HCT116 (cell line): ENCODE results near the gene TTC12. TPM values are rescaled to one million over a fixed set of nuclear protein-coding genes. Genes with fewer than 3 reads are reported as not detected.

ENCODE experiments used
- ATAC-seq: fragments of 200-7000 bp; cut with Tn5 transposase; 2 replicates; pipeline ENCODE4 v1.9.1; 2020; ENCODE audit warnings: mild to moderate bottlenecking, moderate library complexity
- BruUV-seq: library from RNA; stranded (reverse); fragments of 400-500 nt; replicated peaks from 2 replicates; lab custom pipeline; 2021; lab: Mats Ljungman, UMichigan
- CTCF ChIA-PET: fragments of 300-600 bp; sonication (Branson Sonifier 250); formaldehyde crosslinking; loops from one replicate; lab custom pipeline; 2021; ENCODE audit warnings: antibody characterized with exemption; lab: Charles Lee
- POLR2A ChIA-PET: fragments of 300-600, 350-600 bp; sonication (Branson Sonifier 250); formaldehyde crosslinking; loops from one replicate; lab custom pipeline; 2021; ENCODE audit warnings: antibody characterized with exemption; lab: Charles Lee
- RAD21 ChIA-PET, 2 experiments: fragments of 300-600 bp; sonication (Branson Sonifier 250); formaldehyde crosslinking; loops; one replicate each; lab custom pipeline; 2023; ENCODE audit warnings: low total read pairs in 2 of 2; ENCODE audit not compliant: uncharacterized antibody in 2 of 2, unreplicated experiment in 2 of 2, low non-redundant PET in 1 of 2; lab: Charles Lee
- DNase-seq: peaks from one replicate; pipeline ENCODE4 v3.0.0-alpha.2; 2010; ENCODE audit warnings: low read depth, low spot score
- H2AFZ ChIP-seq: fragments of 200-600 bp; shearing (Covaris generic), sonication (generic); 2 replicates; pipeline ENCODE4 v1.6.1; 2017; ENCODE audit warnings: low read depth, mixed run types, mixed read lengths, antibody characterized with exemption, low read length; ENCODE audit not compliant: poor library complexity, severe bottlenecking
- H3K27ac ChIP-seq: 2 replicates; pipeline ENCODE4 v1.5.1; 2012; ENCODE audit warnings: low read depth, low read length
- H3K27me3 ChIP-seq: fragments of 200-600 bp; sonication (generic); 2 replicates; pipeline ENCODE4 v1.6.1; 2016; ENCODE audit warnings: mixed run types, low read length, mixed read lengths; ENCODE audit not compliant: insufficient read depth
- H3K36me3 ChIP-seq, 2 experiments: fragments of 200-500 bp in 1 of 2; fragments of 200-600 bp in 1 of 2; sonication (Bioruptor generic) in 1 of 2; sonication (generic) in 1 of 2; 2 replicates each; pipeline versions ENCODE4 v1.5.1 to v1.6.1; 2014 to 2016; ENCODE audit warnings: low read length in 2 of 2, inconsistent platforms in 1 of 2, mixed read lengths in 1 of 2, mixed run types in 1 of 2; ENCODE audit not compliant: insufficient read depth in 2 of 2, control insufficient read depth in 1 of 2
- H3K4me1 ChIP-seq, 2 experiments: fragments of 200-600 bp in 1 of 2; sonication (generic) in 1 of 2; 2 replicates each; pipeline versions ENCODE4 v1.5.1 to v1.6.1; 2012 to 2017; ENCODE audit warnings: low read length in 2 of 2, inconsistent platforms in 1 of 2, mild to moderate bottlenecking in 1 of 2, mixed read lengths in 1 of 2, mixed run types in 1 of 2, moderate library complexity in 1 of 2; ENCODE audit not compliant: insufficient read depth in 2 of 2, control insufficient read depth in 1 of 2
- H3K4me2 ChIP-seq: fragments of 200-600 bp; sonication (generic); 2 replicates; pipeline ENCODE4 v1.6.1; 2017; ENCODE audit warnings: mixed run types, low read length, mixed read lengths
- H3K4me3 ChIP-seq, 2 experiments: fragments of 200-600 bp in 1 of 2; sonication (generic) in 1 of 2; replicated peaks in 1 of 2; 2 replicates each; pipeline ENCODE4 v1.5.1; 2011 to 2016; ENCODE audit warnings: low read length in 2 of 2, control low read depth in 1 of 2, low read depth in 1 of 2, mild to moderate bottlenecking in 1 of 2, mixed read lengths in 1 of 2, mixed run types in 1 of 2
- H3K79me2 ChIP-seq: fragments of 200-600 bp; sonication (generic); 2 replicates; pipeline ENCODE4 v1.6.1; 2017; ENCODE audit warnings: mild to moderate bottlenecking, mixed run types, low read length, moderate library complexity, mixed read lengths; ENCODE audit not compliant: insufficient read depth
- H3K9ac ChIP-seq: fragments of 200-600 bp; sonication (generic); 2 replicates; pipeline ENCODE4 v1.6.1; 2016; ENCODE audit warnings: low read length, mixed read lengths
- H3K9me2 ChIP-seq: fragments of 200-600 bp; sonication (generic), shearing (Covaris generic); 2 replicates; pipeline ENCODE4 v1.6.1; 2017; ENCODE audit warnings: mixed run types, mild to moderate bottlenecking, moderate library complexity; ENCODE audit not compliant: insufficient read depth
- H3K9me3 ChIP-seq, 2 experiments: fragments of 200-500 bp in 1 of 2; fragments of 200-600 bp in 1 of 2; sonication (Bioruptor generic) in 1 of 2; sonication (generic) in 1 of 2; 2 replicates each; pipeline ENCODE4 v1.6.1; 2014 to 2017; ENCODE audit warnings: low read length in 2 of 2, mixed read lengths in 2 of 2, inconsistent platforms in 1 of 2, low read depth in 1 of 2, mild to moderate bottlenecking in 1 of 2, mixed run types in 1 of 2, moderate library complexity in 1 of 2; ENCODE audit not compliant: control insufficient read depth in 1 of 2, insufficient read depth in 1 of 2
- H4K20me1 ChIP-seq: fragments of 200-600 bp; sonication (generic), shearing (Covaris generic); 2 replicates; pipeline ENCODE4 v1.6.1; 2017; ENCODE audit warnings: mixed run types, mild to moderate bottlenecking, moderate library complexity; ENCODE audit not compliant: insufficient read depth
- CEBPB ChIP-seq: IDR thresholded peaks from 2 replicates; pipeline ENCODE4 v1.6.1; 2012; ENCODE audit warnings: low read depth
- CTCF ChIP-seq, 3 experiments: fragments of 200-600 bp in 1 of 3; sonication (generic) in 1 of 3; IDR thresholded peaks in 2 of 3; conservative IDR thresholded peaks in 1 of 3; 2 replicates each; pipeline ENCODE4 v1.5.1; 2012 to 2017; ENCODE audit warnings: low read depth in 2 of 3, low read length in 2 of 3, antibody characterized with exemption in 1 of 3, borderline replicate concordance in 1 of 3, control low read depth in 1 of 3, mild to moderate bottlenecking in 1 of 3, mixed read lengths in 1 of 3, mixed run types in 1 of 3, moderate library complexity in 1 of 3; ENCODE audit not compliant: insufficient read depth in 1 of 3
- ELF1 ChIP-seq: IDR thresholded peaks from 2 replicates; pipeline ENCODE4 v1.6.1; 2012; ENCODE audit warnings: low read depth, borderline replicate concordance
- EZH2phosphoT487 ChIP-seq: fragments of 200-600 bp; IDR thresholded peaks from 2 replicates; pipeline ENCODE4 v1.6.1; 2018; ENCODE audit warnings: antibody characterized with exemption, borderline replicate concordance
- FOSL1 ChIP-seq: IDR thresholded peaks from 2 replicates; pipeline ENCODE4 v1.6.1; 2012; ENCODE audit warnings: low read depth
- POLR2A ChIP-seq: IDR thresholded peaks from 2 replicates; pipeline ENCODE4 v1.7.0; 2011; ENCODE audit warnings: borderline replicate concordance; ENCODE audit not compliant: insufficient read depth, insufficient read length; ENCODE audit errors: extremely low read depth
- POLR2AphosphoS5 ChIP-seq: IDR thresholded peaks from 2 replicates; pipeline ENCODE4 v1.6.1; 2011; ENCODE audit warnings: mild to moderate bottlenecking, low read depth, low read length, moderate library complexity
- RAD21 ChIP-seq: IDR thresholded peaks from 2 replicates; pipeline ENCODE4 v1.6.1; 2012; ENCODE audit warnings: low read depth, mild to moderate bottlenecking
- SIN3A ChIP-seq: IDR thresholded peaks from 2 replicates; pipeline ENCODE4 v1.6.1; 2012; ENCODE audit warnings: low read depth
- SP1 ChIP-seq: IDR thresholded peaks from 2 replicates; pipeline ENCODE4 v1.6.1; 2012; ENCODE audit warnings: low read depth
- SRF ChIP-seq: IDR thresholded peaks from 2 replicates; pipeline ENCODE4 v1.6.1; 2012; ENCODE audit warnings: low read depth
- TCF7L2 ChIP-seq: IDR thresholded peaks from 2 replicates; pipeline ENCODE4 v1.7.0; 2011; ENCODE audit warnings: borderline replicate concordance, inconsistent platforms; ENCODE audit not compliant: insufficient read depth, insufficient read length; ENCODE audit errors: extremely low read depth
- YY1 ChIP-seq: IDR thresholded peaks from 2 replicates; pipeline ENCODE4 v1.6.1; 2011; ENCODE audit warnings: low read length, low read depth, moderate library complexity, mild to moderate bottlenecking; ENCODE audit not compliant: insufficient replicate concordance; ENCODE audit errors: extremely low read depth
- ZBTB33 ChIP-seq: IDR thresholded peaks from 2 replicates; pipeline ENCODE4 v1.6.1; 2011; ENCODE audit warnings: mild to moderate bottlenecking, low read length, moderate library complexity; ENCODE audit not compliant: insufficient replicate concordance; ENCODE audit errors: extremely low read depth
- ZFX ChIP-seq: fragments of 450-650 bp; IDR thresholded peaks from 2 replicates; pipeline ENCODE4 v1.6.1; 2017
- intact Hi-C: fragments of 100-400 bp; cut with micrococcal nuclease; formaldehyde crosslinking; loops from 2 replicates; pipeline ENCODE4 v1.10.0; 2022
- total RNA-seq: library from RNA; stranded (reverse); gene quantifications from one replicate; pipeline ENCODE4 v1.2.1, GENCODE V29; 2021; ENCODE audit not compliant: unreplicated experiment
- TF ChIP-seq, protein P1 (sequence below): IDR thresholded peaks from 2 replicates; pipeline ENCODE4 v1.6.1; 2012; ENCODE audit warnings: low read depth
- TF ChIP-seq, protein P2 (sequence below): IDR thresholded peaks from 2 replicates; pipeline ENCODE4 v1.6.1; 2012

Gene TTC12
- total RNA-seq, 1 experiment from 2014 or later = 12.6 TPM

DNA sequence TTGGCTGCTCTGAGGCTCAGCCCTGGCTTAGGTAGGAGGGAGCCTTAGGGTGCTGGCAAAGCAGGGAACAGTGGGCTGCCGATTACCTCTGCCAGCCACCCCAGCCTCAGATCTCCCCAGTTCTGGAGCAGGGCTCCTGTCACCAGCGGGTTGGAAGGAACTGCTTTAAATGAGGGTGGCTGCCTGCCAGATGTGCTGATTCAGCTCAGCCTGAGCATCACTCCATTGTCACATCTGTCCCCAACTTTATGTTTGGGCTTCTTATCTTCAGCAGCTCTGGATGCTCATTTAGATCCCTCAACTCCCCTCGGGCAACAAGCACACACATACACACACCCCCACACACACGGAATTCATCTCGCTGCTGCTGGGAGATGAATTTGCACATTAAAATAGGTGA is 56.3 kb downstream of the TTC12 start:
- H3K9ac ChIP-seq = no peak overlapping the region
- TF ChIP-seq ELF1 (no peak), EZH2phosphoT487 (no peak), RAD21 (no peak), SP1 (no peak), ZBTB33 (no peak), FOSL1 (no peak), CEBPB (no peak), CTCF (IDR thresholded peaks at IDR 0.05 in 2 of 3, conservative IDR thresholded peaks at IDR 0.05 in 1 of 3; ENCODE audit: borderline replicate concordance in 1 of 3, insufficient read depth in 1 of 3, low read depth in 2 of 3, low read length in 2 of 3) (no peak), SRF (no peak), POLR2AphosphoS5 (no peak), ZFX (no peak), YY1 (no peak), POLR2A (no peak), TCF7L2 (no peak), SIN3A (no peak)
- TF ChIP-seq, protein P1, sequence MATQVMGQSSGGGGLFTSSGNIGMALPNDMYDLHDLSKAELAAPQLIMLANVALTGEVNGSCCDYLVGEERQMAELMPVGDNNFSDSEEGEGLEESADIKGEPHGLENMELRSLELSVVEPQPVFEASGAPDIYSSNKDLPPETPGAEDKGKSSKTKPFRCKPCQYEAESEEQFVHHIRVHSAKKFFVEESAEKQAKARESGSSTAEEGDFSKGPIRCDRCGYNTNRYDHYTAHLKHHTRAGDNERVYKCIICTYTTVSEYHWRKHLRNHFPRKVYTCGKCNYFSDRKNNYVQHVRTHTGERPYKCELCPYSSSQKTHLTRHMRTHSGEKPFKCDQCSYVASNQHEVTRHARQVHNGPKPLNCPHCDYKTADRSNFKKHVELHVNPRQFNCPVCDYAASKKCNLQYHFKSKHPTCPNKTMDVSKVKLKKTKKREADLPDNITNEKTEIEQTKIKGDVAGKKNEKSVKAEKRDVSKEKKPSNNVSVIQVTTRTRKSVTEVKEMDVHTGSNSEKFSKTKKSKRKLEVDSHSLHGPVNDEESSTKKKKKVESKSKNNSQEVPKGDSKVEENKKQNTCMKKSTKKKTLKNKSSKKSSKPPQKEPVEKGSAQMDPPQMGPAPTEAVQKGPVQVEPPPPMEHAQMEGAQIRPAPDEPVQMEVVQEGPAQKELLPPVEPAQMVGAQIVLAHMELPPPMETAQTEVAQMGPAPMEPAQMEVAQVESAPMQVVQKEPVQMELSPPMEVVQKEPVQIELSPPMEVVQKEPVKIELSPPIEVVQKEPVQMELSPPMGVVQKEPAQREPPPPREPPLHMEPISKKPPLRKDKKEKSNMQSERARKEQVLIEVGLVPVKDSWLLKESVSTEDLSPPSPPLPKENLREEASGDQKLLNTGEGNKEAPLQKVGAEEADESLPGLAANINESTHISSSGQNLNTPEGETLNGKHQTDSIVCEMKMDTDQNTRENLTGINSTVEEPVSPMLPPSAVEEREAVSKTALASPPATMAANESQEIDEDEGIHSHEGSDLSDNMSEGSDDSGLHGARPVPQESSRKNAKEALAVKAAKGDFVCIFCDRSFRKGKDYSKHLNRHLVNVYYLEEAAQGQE = no peak
- TF ChIP-seq, protein P2, sequence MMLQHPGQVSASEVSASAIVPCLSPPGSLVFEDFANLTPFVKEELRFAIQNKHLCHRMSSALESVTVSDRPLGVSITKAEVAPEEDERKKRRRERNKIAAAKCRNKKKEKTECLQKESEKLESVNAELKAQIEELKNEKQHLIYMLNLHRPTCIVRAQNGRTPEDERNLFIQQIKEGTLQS = no peak
- ChIA-PET POLR2A (no interaction called here), RAD21 (no interaction called here), CTCF (no interaction called here)
- no peaks in the 10 kb centered on the region for H3K9me3 ChIP-seq
- H3K36me3 ChIP-seq = no peaks in the 10 kb centered on the region
- no peaks in the 10 kb centered on the region for H3K27me3 ChIP-seq
- intact Hi-C loops = no loop called here
- no peak overlapping the region for H3K4me2 ChIP-seq
- peaks cover 0 to 5% of the 10 kb centered on the region in 2 experiments; a peak in 1 of 4 replicates for H3K4me1 ChIP-seq
- H3K4me3 ChIP-seq = no peak overlapping the region
- DNase-seq (no peak), ATAC-seq (no peak)
- H3K79me2 ChIP-seq = no peaks in the 10 kb centered on the region
- no TSS peak for BruUV-seq
- H3K27ac ChIP-seq = no peak overlapping the region
- H2AFZ ChIP-seq = no peak overlapping the region
- no peaks in the 10 kb centered on the region for H3K9me2 ChIP-seq
- H4K20me1 ChIP-seq = no peaks in the 10 kb centered on the region
